PFSK-1 (cell line): Measurements from ENCODE around the gene ROMO1.

Source experiments
- FOXP2 ChIP-seq: optimal IDR thresholded peaks from 2 replicates; pipeline ENCODE3; 2011; ENCODE audit warnings: borderline replicate concordance, control low read depth, inconsistent platforms; ENCODE audit not compliant: insufficient read depth; ENCODE audit errors: extremely low read length, extremely low read depth
- POLR2AphosphoS5 ChIP-seq: IDR thresholded peaks from 2 replicates; pipeline ENCODE4 v1.6.1; 2012; ENCODE audit warnings: low read depth, mild to moderate bottlenecking, control low read depth, low read length, moderate library complexity
- SIN3A ChIP-seq: IDR thresholded peaks from 2 replicates; pipeline ENCODE4 v1.6.1; 2012; ENCODE audit warnings: mild to moderate bottlenecking, low read length, moderate library complexity, borderline replicate concordance; ENCODE audit not compliant: insufficient read depth
- TAF1 ChIP-seq: IDR thresholded peaks from 2 replicates; pipeline ENCODE4 v1.6.1; 2012; ENCODE audit warnings: low read length, control low read depth, borderline replicate concordance; ENCODE audit not compliant: insufficient read depth
- TF ChIP-seq, protein P1 (sequence below), 2 experiments: IDR thresholded peaks; 2 replicates each; pipeline versions ENCODE4 v1.6.1 to v1.8.0; 2011 to 2012; ENCODE audit warnings: low read depth in 2 of 2, low read length in 2 of 2, control low read depth in 1 of 2, inconsistent platforms in 1 of 2, mild to moderate bottlenecking in 1 of 2, moderate library complexity in 1 of 2; ENCODE audit not compliant: insufficient read depth in 1 of 2

Gene ROMO1

GRCh38 chr20:35669221-35669620 lies 30.0 kb upstream of the ROMO1 start:
- TF ChIP-seq SIN3A (no peak), TAF1 (no peak), FOXP2 (no peak), POLR2AphosphoS5 (no peak)
- TF ChIP-seq, protein P1, sequence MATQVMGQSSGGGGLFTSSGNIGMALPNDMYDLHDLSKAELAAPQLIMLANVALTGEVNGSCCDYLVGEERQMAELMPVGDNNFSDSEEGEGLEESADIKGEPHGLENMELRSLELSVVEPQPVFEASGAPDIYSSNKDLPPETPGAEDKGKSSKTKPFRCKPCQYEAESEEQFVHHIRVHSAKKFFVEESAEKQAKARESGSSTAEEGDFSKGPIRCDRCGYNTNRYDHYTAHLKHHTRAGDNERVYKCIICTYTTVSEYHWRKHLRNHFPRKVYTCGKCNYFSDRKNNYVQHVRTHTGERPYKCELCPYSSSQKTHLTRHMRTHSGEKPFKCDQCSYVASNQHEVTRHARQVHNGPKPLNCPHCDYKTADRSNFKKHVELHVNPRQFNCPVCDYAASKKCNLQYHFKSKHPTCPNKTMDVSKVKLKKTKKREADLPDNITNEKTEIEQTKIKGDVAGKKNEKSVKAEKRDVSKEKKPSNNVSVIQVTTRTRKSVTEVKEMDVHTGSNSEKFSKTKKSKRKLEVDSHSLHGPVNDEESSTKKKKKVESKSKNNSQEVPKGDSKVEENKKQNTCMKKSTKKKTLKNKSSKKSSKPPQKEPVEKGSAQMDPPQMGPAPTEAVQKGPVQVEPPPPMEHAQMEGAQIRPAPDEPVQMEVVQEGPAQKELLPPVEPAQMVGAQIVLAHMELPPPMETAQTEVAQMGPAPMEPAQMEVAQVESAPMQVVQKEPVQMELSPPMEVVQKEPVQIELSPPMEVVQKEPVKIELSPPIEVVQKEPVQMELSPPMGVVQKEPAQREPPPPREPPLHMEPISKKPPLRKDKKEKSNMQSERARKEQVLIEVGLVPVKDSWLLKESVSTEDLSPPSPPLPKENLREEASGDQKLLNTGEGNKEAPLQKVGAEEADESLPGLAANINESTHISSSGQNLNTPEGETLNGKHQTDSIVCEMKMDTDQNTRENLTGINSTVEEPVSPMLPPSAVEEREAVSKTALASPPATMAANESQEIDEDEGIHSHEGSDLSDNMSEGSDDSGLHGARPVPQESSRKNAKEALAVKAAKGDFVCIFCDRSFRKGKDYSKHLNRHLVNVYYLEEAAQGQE (IDR thresholded peaks at IDR 0.05; ENCODE audit: insufficient read depth in 1 of 2, low read depth in 2 of 2, low read length in 2 of 2), result no peak

GRCh38 chr20:35669681-35670080 lies 29.5 kb upstream of the ROMO1 start:
- TF ChIP-seq TAF1 (no peak), FOXP2 (no peak), POLR2AphosphoS5 (no peak), SIN3A (no peak)
- TF ChIP-seq, protein P1 (IDR thresholded peaks at IDR 0.05; ENCODE audit: insufficient read depth in 1 of 2, low read depth in 2 of 2, low read length in 2 of 2), result no peak

- TF ChIP-seq FOXP2 (no peak), POLR2AphosphoS5 (no peak), TAF1 (no peak), SIN3A (no peak)
- TF ChIP-seq, protein P1 (IDR thresholded peaks at IDR 0.05; ENCODE audit: insufficient read depth in 1 of 2, low read depth in 2 of 2, low read length in 2 of 2), result no peak
Observed at GRCh38 chr20:35673884-35674283, 25.3 kb upstream of the ROMO1 start.

- no peak for TF ChIP-seq POLR2AphosphoS5
- TF ChIP-seq, protein P1 (IDR thresholded peaks at IDR 0.05; ENCODE audit: insufficient read depth in 1 of 2, low read depth in 2 of 2, low read length in 2 of 2), result no peak
- no peak for TF ChIP-seq FOXP2
- TF ChIP-seq SIN3A, result no peak
- no peak for TF ChIP-seq TAF1
Observed at GRCh38 chr20:35674921-35675320, 24.3 kb upstream of the ROMO1 start.

DNA sequence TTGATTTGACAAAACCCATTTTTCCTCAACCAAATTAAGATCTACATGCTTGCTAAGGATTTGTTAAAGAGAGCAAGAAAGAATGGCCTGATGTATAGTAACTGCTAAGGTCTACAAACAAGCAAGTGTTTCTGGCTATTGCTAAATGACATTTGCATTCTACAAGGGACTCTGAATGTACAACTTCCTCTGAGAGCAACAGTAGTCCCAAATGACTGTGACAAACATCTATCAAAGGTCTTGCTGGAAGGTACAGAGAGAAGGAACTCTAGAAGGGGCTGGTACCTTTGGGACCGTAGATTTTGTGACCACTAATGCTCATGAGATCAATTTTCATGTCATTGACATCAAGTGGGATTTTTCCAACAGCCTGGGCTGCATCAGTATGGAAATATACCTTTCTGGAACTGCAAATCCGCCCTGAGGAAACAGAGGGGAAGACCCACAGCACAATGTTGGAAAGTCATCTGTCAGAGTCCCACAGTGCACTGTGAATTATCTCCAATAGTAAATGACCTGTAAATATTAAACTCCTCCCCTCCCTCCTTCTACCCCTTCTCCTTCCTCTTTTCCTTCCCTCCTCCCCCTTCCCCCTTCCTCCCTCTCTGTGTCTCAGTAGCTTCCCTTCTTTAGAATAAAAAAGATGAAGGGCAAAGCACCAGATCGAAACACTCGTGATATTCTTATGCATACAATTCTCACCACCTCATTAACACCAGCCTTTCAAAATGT lies 18.6 kb upstream of the ROMO1 start:
- TF ChIP-seq, protein P1 (IDR thresholded peaks at IDR 0.05; ENCODE audit: insufficient read depth in 1 of 2, low read depth in 2 of 2, low read length in 2 of 2), result no peak
- TF ChIP-seq POLR2AphosphoS5 (no peak), TAF1 (no peak), FOXP2 (no peak), SIN3A (no peak)
